Measurements from ENCODE around the gene NINJ2. TPM values are rescaled to one million over a fixed set of nuclear protein-coding genes. Genes with fewer than 3 reads are reported as not detected.

The NINJ2 gene
- total RNA-seq, 1 experiment from 2014 or later: 0.24 TPM

- H4K20me1 ChIP-seq (ENCODE audit: control insufficient read depth, insufficient read depth, insufficient read length): no peaks in the 10 kb centered on the region
- no peak overlapping the region for H2BK120ac ChIP-seq (ENCODE audit: low read depth, low read length, poor library complexity, severe bottlenecking)
- H3K27me3 ChIP-seq (ENCODE audit: insufficient read depth, low read length): no peaks in the 10 kb centered on the region
- no peak overlapping the region for H3T11ph ChIP-seq (ENCODE audit: low read length)
- no peaks in the 10 kb centered on the region for H3K79me1 ChIP-seq (ENCODE audit: insufficient read depth, low read depth, low read length, poor library complexity, severe bottlenecking)
- H3K36me3 Mint-ChIP-seq (ENCODE audit: insufficient read depth in 1 of 3, low read depth in 3 of 3): no peaks in the 10 kb centered on the region
- H4K91ac ChIP-seq (ENCODE audit: insufficient read length, low read depth, low read length): no peak overlapping the region
- no peak overlapping the region for H4K8ac ChIP-seq (replicated peaks; ENCODE audit: insufficient read length, low read depth, low read length)
- no peaks in the 10 kb centered on the region for H3K4me1 ChIP-seq (ENCODE audit: insufficient read depth, low read length)
- WGBS (ENCODE audit: extremely low coverage, insufficient read length, low lambda C conversion rate): no CpG with 5 or more reads among the region's 8 CpGs
- H3K9me3 ChIP-seq (ENCODE audit: control insufficient read depth, low read depth, low read length): no peaks in the 10 kb centered on the region
- H2AFZ ChIP-seq (ENCODE audit: low read length): no peak overlapping the region
- H2BK12ac ChIP-seq (ENCODE audit: insufficient read length, low read depth, low read length): no peak overlapping the region
- no peak overlapping the region for H2BK15ac ChIP-seq (ENCODE audit: low read depth, low read length)
- H3K4ac ChIP-seq (ENCODE audit: low read depth, low read length): no peak overlapping the region
- no peaks in the 10 kb centered on the region for H3K9me3 Mint-ChIP-seq
- H3K56ac ChIP-seq (ENCODE audit: insufficient read length, low read depth, low read length): no peak overlapping the region
- no peak overlapping the region for H3K4me2 ChIP-seq (ENCODE audit: insufficient read depth, insufficient read length, low read length)
- no peak overlapping the region for H4K5ac ChIP-seq (ENCODE audit: insufficient read length, low read depth, low read length)
- H3K14ac ChIP-seq (ENCODE audit: insufficient read depth, low read length): no peak overlapping the region
- H2BK20ac ChIP-seq (ENCODE audit: low read depth, low read length, poor library complexity, severe bottlenecking): no peak overlapping the region
- no peak for DNase-seq
- no peak overlapping the region for H2AK5ac ChIP-seq (ENCODE audit: insufficient read length, low read length)
- no peak overlapping the region for H2BK5ac ChIP-seq (ENCODE audit: insufficient read length, low read length)
- no peaks in the 10 kb centered on the region for H3K79me2 ChIP-seq (ENCODE audit: insufficient read depth, low read length)
- H3K9ac ChIP-seq (ENCODE audit: extremely low read depth, insufficient read length, low read length): no peak overlapping the region
- H3K4me1 Mint-ChIP-seq: peaks cover 13 to 27% of the 10 kb centered on the region in 2 experiments
- H3K4me3 Mint-ChIP-seq: no peak overlapping the region
- no peak overlapping the region for H3K18ac ChIP-seq (ENCODE audit: insufficient read length, low read depth, low read length)
- H3K27ac Mint-ChIP-seq: no peak overlapping the region; a peak in 1 of 7 replicates
- H3K23me2 ChIP-seq (ENCODE audit: insufficient read length, low read depth, low read length, poor library complexity, severe bottlenecking): no peaks in the 10 kb centered on the region
- H3K23ac ChIP-seq (ENCODE audit: insufficient read length, low read depth, low read length): no peak overlapping the region
- peaks cover 5% of the 10 kb centered on the region; the same call in 1 of the 2 replicates for H3K27me3 Mint-ChIP-seq (ENCODE audit: low read depth)
- H3K27ac ChIP-seq (ENCODE audit: insufficient read length, low read depth, low read length): no peak overlapping the region
- no peak for TF ChIP-seq CTCF (conservative IDR thresholded peaks at IDR 0.05)
Observed at GRCh38 chr12:662566-663292, 516 bp downstream of the NINJ2 start.

Data from H9 (cell line).